Liver (tissue), 9 donors: ENCODE results near the gene HDLBP. TPM values are rescaled to one million over a fixed set of nuclear protein-coding genes. Genes with fewer than 3 reads are reported as not detected.

Source experiments
- DNase-seq: peaks from one replicate; pipeline ENCODE4 v3.0.0-alpha.2; 2017; ENCODE audit warnings: low spot score
- H3K27ac ChIP-seq, 2 donors: one replicate each; pipeline ENCODE4 v1.7.0; 2013; ENCODE audit warnings: inconsistent platforms in 2 of 2, low read length in 2 of 2, control low read depth in 1 of 2, low read depth in 1 of 2, mild to moderate bottlenecking in 1 of 2
- H3K27me3 ChIP-seq, 4 donors: one replicate each; pipeline versions ENCODE4 v1.6.1 to v1.7.0; 2013; ENCODE audit warnings: low read length in 3 of 4, inconsistent platforms in 1 of 4, mild to moderate bottlenecking in 1 of 4, moderate library complexity in 1 of 4; ENCODE audit not compliant: control insufficient read depth in 4 of 4, insufficient read depth in 4 of 4
- H3K36me3 ChIP-seq, 4 donors: one replicate each; pipeline versions ENCODE4 v1.6.1 to v1.7.0; 2013; ENCODE audit warnings: low read length in 3 of 4, mild to moderate bottlenecking in 3 of 4, low read depth in 1 of 4, moderate library complexity in 1 of 4; ENCODE audit not compliant: control insufficient read depth in 4 of 4, insufficient read depth in 3 of 4
- H3K4me1 ChIP-seq, 4 donors: one replicate each; pipeline versions ENCODE4 v1.6.1 to v1.7.0; 2013; ENCODE audit warnings: low read length in 3 of 4, mild to moderate bottlenecking in 3 of 4, moderate library complexity in 1 of 4; ENCODE audit not compliant: control insufficient read depth in 4 of 4, insufficient read depth in 4 of 4
- H3K4me3 ChIP-seq, 3 donors: one replicate each; pipeline versions ENCODE4 v1.6.1 to v1.7.0; 2013; ENCODE audit warnings: low read length in 3 of 3, control low read depth in 1 of 3, low read depth in 1 of 3, mild to moderate bottlenecking in 1 of 3
- H3K9ac ChIP-seq, 2 donors: one replicate each; pipeline ENCODE4 v1.7.0; 2013; ENCODE audit warnings: low read length in 2 of 2, mild to moderate bottlenecking in 2 of 2, moderate library complexity in 2 of 2, control low read depth in 1 of 2, low read depth in 1 of 2
- H3K9me3 ChIP-seq, 4 donors: one replicate each; pipeline versions ENCODE4 v1.6.1 to v1.7.0; 2013; ENCODE audit warnings: low read length in 3 of 4; ENCODE audit not compliant: control insufficient read depth in 4 of 4
- EGR1 ChIP-seq, 2 donors: IDR thresholded peaks; 2 replicates each; pipeline ENCODE4 v1.6.1; 2016 to 2018; ENCODE audit warnings: antibody characterized with exemption in 2 of 2, low read depth in 2 of 2
- FOXA1 ChIP-seq: IDR thresholded peaks from 2 replicates; pipeline ENCODE4 v1.6.1; 2016; ENCODE audit warnings: antibody characterized with exemption
- FOXA2 ChIP-seq: IDR thresholded peaks from 2 replicates; pipeline ENCODE4 v1.6.1; 2016; ENCODE audit warnings: antibody characterized with exemption
- GABPA ChIP-seq, 2 donors: IDR thresholded peaks in 1 of 2; conservative IDR thresholded peaks in 1 of 2; 2 replicates each; pipeline ENCODE4 v1.6.1; 2016; ENCODE audit warnings: antibody characterized with exemption in 2 of 2, mild to moderate bottlenecking in 1 of 2, moderate library complexity in 1 of 2
- HNF4A ChIP-seq, 2 donors: conservative IDR thresholded peaks; 2 replicates each; pipeline ENCODE4 v1.6.1; 2016; ENCODE audit warnings: antibody characterized with exemption in 2 of 2, mild to moderate bottlenecking in 2 of 2
- HNF4G ChIP-seq: IDR thresholded peaks from 2 replicates; pipeline ENCODE4 v1.6.1; 2016; ENCODE audit warnings: antibody characterized with exemption
- JUND ChIP-seq, 2 donors: IDR thresholded peaks; 2 replicates each; pipeline ENCODE4 v1.6.1; 2016; ENCODE audit warnings: antibody characterized with exemption in 2 of 2
- NR2F2 ChIP-seq: IDR thresholded peaks from 2 replicates; pipeline ENCODE4 v1.6.1; 2016; ENCODE audit warnings: antibody characterized with exemption
- RAD21 ChIP-seq, 2 donors: IDR thresholded peaks; 2 replicates each; pipeline ENCODE4 v1.6.1; 2016; ENCODE audit warnings: antibody characterized with exemption in 2 of 2, mild to moderate bottlenecking in 2 of 2
- RXRA ChIP-seq, 2 donors: IDR thresholded peaks; 2 replicates each; pipeline ENCODE4 v1.6.1; 2017 to 2018; ENCODE audit warnings: antibody characterized with exemption in 2 of 2, mild to moderate bottlenecking in 1 of 2
- SP1 ChIP-seq: IDR thresholded peaks from 2 replicates; pipeline ENCODE4 v1.6.1; 2018; ENCODE audit warnings: antibody characterized with exemption, mild to moderate bottlenecking
- TAF1 ChIP-seq: conservative IDR thresholded peaks from 2 replicates; pipeline ENCODE4 v1.6.1; 2016; ENCODE audit warnings: antibody characterized with exemption, mild to moderate bottlenecking
- YY1 ChIP-seq: IDR thresholded peaks from 2 replicates; pipeline ENCODE4 v1.6.1; 2016; ENCODE audit warnings: antibody characterized with exemption, mild to moderate bottlenecking
- WGBS: extraction: QIAGEN DNeasy Blood & Tissue Kit; methylation state at CpG from one replicate; pipeline ENCODE4 v1.1.7; 2013; 5-methylcytosine and 5-hydroxymethylcytosine counted together
- polyA plus RNA-seq, 2 donors: library from polyadenylated mRNA; stranded (reverse) in 1 of 2; unstranded in 1 of 2; fragments of 200-250 nt in 1 of 2; fragments of >200 nt in 1 of 2; fragmentation: Nextera tagmentation in 1 of 2; extraction: Ambion mirVana in 1 of 2; gene quantifications; one replicate each; pipeline versions ENCODE4 v1.2.1 to v1.2.3, GENCODE V29; 2013 to 2015
- total RNA-seq, 2 donors: library from RNA; depleted of rRNA; stranded (reverse); fragments of >200 nt; gene quantifications; one replicate each; pipeline ENCODE4 v1.2.3, GENCODE V29; 2014
- TF ChIP-seq, protein P1 (sequence below): IDR thresholded peaks from 2 replicates; pipeline ENCODE4 v1.6.1; 2016; ENCODE audit warnings: antibody characterized with exemption
- TF ChIP-seq, protein P2 (sequence below): fragments of 150-350 bp; IDR thresholded peaks from 2 replicates; pipeline ENCODE4 v1.5.1; 2017; ENCODE audit warnings: improper control_type of control experiment, low read depth, low read length; ENCODE audit not compliant: missing input control
- TF ChIP-seq, protein P3 (sequence below): IDR thresholded peaks from 2 replicates; pipeline ENCODE4 v1.6.1; 2016; ENCODE audit warnings: antibody characterized with exemption
- TF ChIP-seq, protein P4 (sequence below): IDR thresholded peaks from 2 replicates; pipeline ENCODE4 v1.6.1; 2016; ENCODE audit warnings: antibody characterized with exemption, mild to moderate bottlenecking
- TF ChIP-seq, protein P5 (sequence below): IDR thresholded peaks from 2 replicates; pipeline ENCODE4 v1.6.1; 2016; ENCODE audit warnings: antibody characterized with exemption
- donor health status: healthy.
- donor health status: healthy.
- donor health status: healthy.
- donor health status: healthy.
- donor health status: healthy.

Gene HDLBP
- total and polyA plus RNA-seq, 4 donors, result 219 to 580 (median 258) TPM

- Histone ChIP-seq H3K9ac (no peak overlapping the region), H3K27ac (no peak overlapping the region), H3K4me3 (no peak overlapping the region), H3K9me3 (no peaks in the 10 kb centered on the region), H3K4me1 (no peaks in the 10 kb centered on the region), H3K27me3 (no peaks in the 10 kb centered on the region), H3K36me3 (no peaks in the 10 kb centered on the region)
- no peak for DNase-seq
- 89% methylated on average over 16 of the region's 16 CpGs for WGBS
- TF ChIP-seq FOXA2, result no peak
- no peak for TF ChIP-seq HNF4G
- TF ChIP-seq, protein P1, sequence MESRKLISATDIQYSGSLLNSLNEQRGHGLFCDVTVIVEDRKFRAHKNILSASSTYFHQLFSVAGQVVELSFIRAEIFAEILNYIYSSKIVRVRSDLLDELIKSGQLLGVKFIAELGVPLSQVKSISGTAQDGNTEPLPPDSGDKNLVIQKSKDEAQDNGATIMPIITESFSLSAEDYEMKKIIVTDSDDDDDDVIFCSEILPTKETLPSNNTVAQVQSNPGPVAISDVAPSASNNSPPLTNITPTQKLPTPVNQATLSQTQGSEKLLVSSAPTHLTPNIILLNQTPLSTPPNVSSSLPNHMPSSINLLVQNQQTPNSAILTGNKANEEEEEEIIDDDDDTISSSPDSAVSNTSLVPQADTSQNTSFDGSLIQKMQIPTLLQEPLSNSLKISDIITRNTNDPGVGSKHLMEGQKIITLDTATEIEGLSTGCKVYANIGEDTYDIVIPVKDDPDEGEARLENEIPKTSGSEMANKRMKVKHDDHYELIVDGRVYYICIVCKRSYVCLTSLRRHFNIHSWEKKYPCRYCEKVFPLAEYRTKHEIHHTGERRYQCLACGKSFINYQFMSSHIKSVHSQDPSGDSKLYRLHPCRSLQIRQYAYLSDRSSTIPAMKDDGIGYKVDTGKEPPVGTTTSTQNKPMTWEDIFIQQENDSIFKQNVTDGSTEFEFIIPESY, result no peak
- TF ChIP-seq GABPA (IDR thresholded peaks at IDR 0.05 in 1 of 2, conservative IDR thresholded peaks at IDR 0.05 in 1 of 2), result no peak
- TF ChIP-seq NR2F2, result no peak
- no peak for TF ChIP-seq TAF1
- no peak for TF ChIP-seq HNF4A (conservative IDR thresholded peaks at IDR 0.05)
- no peak for TF ChIP-seq RXRA (IDR thresholded peaks at IDR 0.05)
- TF ChIP-seq, protein P2, sequence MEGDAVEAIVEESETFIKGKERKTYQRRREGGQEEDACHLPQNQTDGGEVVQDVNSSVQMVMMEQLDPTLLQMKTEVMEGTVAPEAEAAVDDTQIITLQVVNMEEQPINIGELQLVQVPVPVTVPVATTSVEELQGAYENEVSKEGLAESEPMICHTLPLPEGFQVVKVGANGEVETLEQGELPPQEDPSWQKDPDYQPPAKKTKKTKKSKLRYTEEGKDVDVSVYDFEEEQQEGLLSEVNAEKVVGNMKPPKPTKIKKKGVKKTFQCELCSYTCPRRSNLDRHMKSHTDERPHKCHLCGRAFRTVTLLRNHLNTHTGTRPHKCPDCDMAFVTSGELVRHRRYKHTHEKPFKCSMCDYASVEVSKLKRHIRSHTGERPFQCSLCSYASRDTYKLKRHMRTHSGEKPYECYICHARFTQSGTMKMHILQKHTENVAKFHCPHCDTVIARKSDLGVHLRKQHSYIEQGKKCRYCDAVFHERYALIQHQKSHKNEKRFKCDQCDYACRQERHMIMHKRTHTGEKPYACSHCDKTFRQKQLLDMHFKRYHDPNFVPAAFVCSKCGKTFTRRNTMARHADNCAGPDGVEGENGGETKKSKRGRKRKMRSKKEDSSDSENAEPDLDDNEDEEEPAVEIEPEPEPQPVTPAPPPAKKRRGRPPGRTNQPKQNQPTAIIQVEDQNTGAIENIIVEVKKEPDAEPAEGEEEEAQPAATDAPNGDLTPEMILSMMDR, result no peak
- TF ChIP-seq, protein P3, sequence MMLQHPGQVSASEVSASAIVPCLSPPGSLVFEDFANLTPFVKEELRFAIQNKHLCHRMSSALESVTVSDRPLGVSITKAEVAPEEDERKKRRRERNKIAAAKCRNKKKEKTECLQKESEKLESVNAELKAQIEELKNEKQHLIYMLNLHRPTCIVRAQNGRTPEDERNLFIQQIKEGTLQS, result no peak
- no peak for TF ChIP-seq FOXA1
- no peak for TF ChIP-seq JUND (IDR thresholded peaks at IDR 0.05)
- TF ChIP-seq, protein P4, sequence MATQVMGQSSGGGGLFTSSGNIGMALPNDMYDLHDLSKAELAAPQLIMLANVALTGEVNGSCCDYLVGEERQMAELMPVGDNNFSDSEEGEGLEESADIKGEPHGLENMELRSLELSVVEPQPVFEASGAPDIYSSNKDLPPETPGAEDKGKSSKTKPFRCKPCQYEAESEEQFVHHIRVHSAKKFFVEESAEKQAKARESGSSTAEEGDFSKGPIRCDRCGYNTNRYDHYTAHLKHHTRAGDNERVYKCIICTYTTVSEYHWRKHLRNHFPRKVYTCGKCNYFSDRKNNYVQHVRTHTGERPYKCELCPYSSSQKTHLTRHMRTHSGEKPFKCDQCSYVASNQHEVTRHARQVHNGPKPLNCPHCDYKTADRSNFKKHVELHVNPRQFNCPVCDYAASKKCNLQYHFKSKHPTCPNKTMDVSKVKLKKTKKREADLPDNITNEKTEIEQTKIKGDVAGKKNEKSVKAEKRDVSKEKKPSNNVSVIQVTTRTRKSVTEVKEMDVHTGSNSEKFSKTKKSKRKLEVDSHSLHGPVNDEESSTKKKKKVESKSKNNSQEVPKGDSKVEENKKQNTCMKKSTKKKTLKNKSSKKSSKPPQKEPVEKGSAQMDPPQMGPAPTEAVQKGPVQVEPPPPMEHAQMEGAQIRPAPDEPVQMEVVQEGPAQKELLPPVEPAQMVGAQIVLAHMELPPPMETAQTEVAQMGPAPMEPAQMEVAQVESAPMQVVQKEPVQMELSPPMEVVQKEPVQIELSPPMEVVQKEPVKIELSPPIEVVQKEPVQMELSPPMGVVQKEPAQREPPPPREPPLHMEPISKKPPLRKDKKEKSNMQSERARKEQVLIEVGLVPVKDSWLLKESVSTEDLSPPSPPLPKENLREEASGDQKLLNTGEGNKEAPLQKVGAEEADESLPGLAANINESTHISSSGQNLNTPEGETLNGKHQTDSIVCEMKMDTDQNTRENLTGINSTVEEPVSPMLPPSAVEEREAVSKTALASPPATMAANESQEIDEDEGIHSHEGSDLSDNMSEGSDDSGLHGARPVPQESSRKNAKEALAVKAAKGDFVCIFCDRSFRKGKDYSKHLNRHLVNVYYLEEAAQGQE, result no peak
- TF ChIP-seq YY1, result no peak
Measured at GRCh38 chr2:241199286-241199685, 116.2 kb downstream of the HDLBP start.

DNA sequence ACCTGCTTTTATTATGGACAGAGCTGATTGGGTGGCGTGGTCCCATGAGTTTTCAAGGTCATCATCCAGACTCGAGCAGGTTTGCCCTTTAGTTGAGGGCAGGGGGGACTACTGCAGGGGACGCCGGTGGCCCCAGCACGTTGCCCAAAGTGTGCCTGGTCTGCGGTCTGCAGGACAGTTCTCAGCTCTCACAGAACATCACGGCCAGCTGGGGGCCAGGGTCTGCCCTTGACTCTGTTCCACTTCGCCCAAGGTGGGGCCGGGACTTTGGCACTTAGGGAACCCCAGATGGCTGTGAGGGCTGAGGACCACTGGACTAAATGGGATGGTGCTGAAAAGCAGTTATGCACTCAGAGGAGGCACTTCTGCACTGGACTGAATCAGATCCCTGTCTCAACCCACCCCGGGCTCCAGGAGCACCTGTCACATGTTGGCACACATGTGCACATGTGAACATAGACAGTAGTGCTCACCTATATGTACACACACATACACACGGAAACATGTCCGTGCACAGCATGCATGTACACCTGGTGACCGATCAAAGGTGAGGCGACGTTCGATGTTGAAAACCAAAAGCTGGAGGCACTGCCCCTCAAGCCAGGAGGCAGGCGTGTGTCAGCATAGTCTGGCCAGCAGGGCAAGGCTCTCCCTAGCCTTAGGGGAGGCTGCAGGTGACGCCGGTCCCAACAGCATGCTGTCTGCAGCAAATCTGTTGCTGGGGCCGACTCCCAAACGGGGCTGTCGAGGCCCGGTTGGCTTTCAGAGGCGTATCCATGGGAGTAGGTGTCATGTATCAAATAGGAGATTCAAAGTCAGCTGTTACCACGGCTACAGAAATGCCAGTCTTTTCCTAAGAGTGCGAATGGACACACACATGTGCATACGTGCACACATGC is 116.8 kb downstream of the HDLBP start:
- H3K9me3 ChIP-seq, result no peaks in the 10 kb centered on the region
- DNase-seq, result no peak
- H3K27me3 ChIP-seq, result no peaks in the 10 kb centered on the region
- 85% methylated on average over 27 of the region's 27 CpGs for WGBS
- TF ChIP-seq, protein P5, sequence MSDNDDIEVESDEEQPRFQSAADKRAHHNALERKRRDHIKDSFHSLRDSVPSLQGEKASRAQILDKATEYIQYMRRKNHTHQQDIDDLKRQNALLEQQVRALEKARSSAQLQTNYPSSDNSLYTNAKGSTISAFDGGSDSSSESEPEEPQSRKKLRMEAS, result no peak
- TF ChIP-seq EGR1 (IDR thresholded peaks at IDR 0.05; ENCODE audit: low read depth in 2 of 2) (no peak), RXRA (IDR thresholded peaks at IDR 0.05) (no peak), FOXA1 (no peak), SP1 (no peak), RAD21 (IDR thresholded peaks at IDR 0.05) (no peak), JUND (IDR thresholded peaks at IDR 0.05) (no peak)
- no peak overlapping the region for H3K27ac ChIP-seq
- H3K4me3 ChIP-seq, result no peak overlapping the region
- H3K4me1 ChIP-seq, result no peaks in the 10 kb centered on the region
- H3K36me3 ChIP-seq, result no peaks in the 10 kb centered on the region
- H3K9ac ChIP-seq, result no peak overlapping the region
